ENCODE measurements around the gene WASF1.

The WASF1 gene

GRCh38 chr6:110116258-110116657 is 63.2 kb downstream of the WASF1 start:
- in situ Hi-C loops (cut with MboI; ENCODE audit: low sequenced_read_pairs, unreplicated experiment) = no loop called here
- DNase-seq (ENCODE audit: low spot score) = no peak
- no peak for TF ChIP-seq CTCF (IDR thresholded peaks at IDR 0.05; ENCODE audit: borderline replicate concordance, control extremely low read depth, extremely low read depth, insufficient read depth, missing control alignments)

- in situ Hi-C loops (cut with MboI; ENCODE audit: low sequenced_read_pairs, unreplicated experiment) = no loop called here
- no peak for TF ChIP-seq CTCF (IDR thresholded peaks at IDR 0.05; ENCODE audit: borderline replicate concordance, control extremely low read depth, extremely low read depth, insufficient read depth, missing control alignments)
- DNase-seq (ENCODE audit: low spot score) = no peak
Observed at GRCh38 chr6:110114004-110114403, 65.5 kb downstream of the WASF1 start.

- in situ Hi-C loops (cut with MboI; ENCODE audit: low sequenced_read_pairs, unreplicated experiment) = no loop called here
- no peak for TF ChIP-seq CTCF (IDR thresholded peaks at IDR 0.05; ENCODE audit: borderline replicate concordance, control extremely low read depth, extremely low read depth, insufficient read depth, missing control alignments)
- DNase-seq (ENCODE audit: low spot score) = no peak
Observed at GRCh38 chr6:110105296-110105695, 74.2 kb downstream of the WASF1 start.

- no peak for DNase-seq (ENCODE audit: low spot score)
- in situ Hi-C loops (cut with MboI; ENCODE audit: low sequenced_read_pairs, unreplicated experiment) = no loop called here
- no peak for TF ChIP-seq CTCF (IDR thresholded peaks at IDR 0.05; ENCODE audit: borderline replicate concordance, control extremely low read depth, extremely low read depth, insufficient read depth, missing control alignments)
Observed at GRCh38 chr6:110103260-110103659, 76.2 kb downstream of the WASF1 start.

DNA sequence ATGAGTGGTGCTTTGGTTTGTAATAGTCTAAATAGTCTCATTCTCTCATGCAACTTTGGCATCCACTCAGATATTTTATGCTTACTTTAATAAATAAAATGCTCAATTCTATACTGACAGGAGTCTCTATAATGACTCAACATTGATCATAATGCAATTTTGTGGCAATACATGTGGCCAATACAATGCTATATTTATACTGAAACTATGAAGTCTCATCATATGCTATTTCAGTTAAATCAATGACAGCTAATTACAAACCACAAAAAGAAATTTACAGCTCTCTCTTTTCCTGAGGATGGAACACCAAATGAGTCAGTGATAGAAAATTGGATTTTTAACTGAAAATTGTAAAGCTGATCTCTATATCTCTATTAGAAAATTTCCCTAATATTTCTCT is 77.1 kb downstream of the WASF1 start:
- TF ChIP-seq CTCF (IDR thresholded peaks at IDR 0.05; ENCODE audit: borderline replicate concordance, control extremely low read depth, extremely low read depth, insufficient read depth, missing control alignments) = no peak
- peak; percentile 16 for DNase-seq (ENCODE audit: low spot score)
- in situ Hi-C loops (cut with MboI; ENCODE audit: low sequenced_read_pairs, unreplicated experiment) = no loop called here

DNA sequence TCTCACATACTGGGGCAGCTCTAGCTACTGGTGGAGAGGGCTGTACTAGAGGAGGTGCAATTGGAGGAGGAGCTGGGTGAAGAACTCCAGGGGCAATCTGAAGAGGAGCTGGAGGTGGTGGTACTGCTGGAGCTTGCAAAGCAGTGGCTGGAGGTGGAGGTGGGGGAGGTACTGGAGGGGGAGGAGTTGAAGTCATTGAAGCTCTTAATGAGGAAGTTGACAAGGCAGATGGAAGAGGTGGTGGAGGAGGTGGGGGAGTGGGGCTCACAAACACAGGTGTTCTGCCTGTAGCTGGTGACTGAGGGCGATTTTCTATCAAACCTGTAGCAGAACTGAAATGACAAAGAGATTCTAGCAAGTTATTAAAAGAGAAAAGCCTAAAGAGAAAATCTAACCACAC is 77.6 kb downstream of the WASF1 start:
- DNase-seq (ENCODE audit: low spot score) = peak; percentile 40
- in situ Hi-C loops (cut with MboI; ENCODE audit: low sequenced_read_pairs, unreplicated experiment) = no loop called here
- no peak for TF ChIP-seq CTCF (IDR thresholded peaks at IDR 0.05; ENCODE audit: borderline replicate concordance, control extremely low read depth, extremely low read depth, insufficient read depth, missing control alignments)
